GM12891 (cell line): ENCODE results near the gene IL22RA1. TPM values are rescaled to one million over a fixed set of nuclear protein-coding genes. Genes with fewer than 3 reads are reported as not detected.
A peak's percentile ranks its signal among the peaks of the same experiment; 100 is the strongest.

Experiments used
- DNase-seq: peaks from one replicate; pipeline ENCODE4 v3.0.0; 2011; ENCODE audit warnings: low spot score; ENCODE audit not compliant: insufficient read length
- FAIRE-seq: peaks from 2 replicates; lab custom pipeline; 2011; peaks lifted over from hg19 to GRCh38; lab: Jason Lieb, UNC
- PAX5 ChIP-seq: IDR thresholded peaks from 2 replicates; pipeline ENCODE4 v1.6.1; 2011; ENCODE audit warnings: low read length, moderate library complexity, mild to moderate bottlenecking; ENCODE audit not compliant: insufficient read depth, severe bottlenecking
- POLR2A ChIP-seq: IDR thresholded peaks from 2 replicates; pipeline ENCODE4 v1.6.1; 2011; ENCODE audit warnings: low read depth, low read length, control low read depth
- POLR2AphosphoS5 ChIP-seq: IDR thresholded peaks from 2 replicates; pipeline ENCODE4 v1.6.1; 2011; ENCODE audit warnings: low read depth, low read length, control low read depth
- POU2F2 ChIP-seq: IDR thresholded peaks from 2 replicates; pipeline ENCODE4 v1.6.1; 2011; ENCODE audit warnings: low read depth, mild to moderate bottlenecking, control low read depth, low read length, moderate library complexity
- SPI1 ChIP-seq: IDR thresholded peaks from 2 replicates; pipeline ENCODE4 v1.6.1; 2011; ENCODE audit warnings: low read depth, low read length, control low read depth
- TAF1 ChIP-seq: IDR thresholded peaks from 2 replicates; pipeline ENCODE4 v1.6.1; 2011; ENCODE audit warnings: low read depth, low read length, control low read depth
- polyA plus RNA-seq: library from polyadenylated mRNA; unstranded; fragments of >200 nt; gene quantifications from one replicate; pipeline ENCODE4 v1.2.1, GENCODE V29; 2012; ENCODE audit warnings: low read depth, missing spikeins, inconsistent platforms; ENCODE audit not compliant: missing spikeins

Gene IL22RA1
- not detected for polyA plus RNA-seq

GRCh38 chr1:24142546-24143534 lies at the start of gene IL22RA1:
Gene IL22RA1, minus strand, starts transcription at chr1:24143140. Its CDS starts 58 bp downstream, at chr1:24143082.
- no peak for TF ChIP-seq PAX5
- no peak for TF ChIP-seq POLR2A
- no peak for TF ChIP-seq POLR2AphosphoS5
- no peak for TF ChIP-seq POU2F2
- TF ChIP-seq SPI1: no peak
- TF ChIP-seq TAF1: no peak
- FAIRE-seq: no peak
- no peak for DNase-seq

GRCh38 chr1:24191860-24192259 lies 48.9 kb upstream of the IL22RA1 start:
- TF ChIP-seq POLR2A (no peak), POLR2AphosphoS5 (no peak), SPI1 (no peak), PAX5 (no peak), TAF1 (no peak), POU2F2 (no peak)
- DNase-seq (peak; percentile 50), FAIRE-seq (peak; percentile 85)

- DNase-seq (no peak), FAIRE-seq (peak; percentile 54)
- TF ChIP-seq TAF1 (no peak), POU2F2 (no peak; the same call in 1 of the 2 replicates), SPI1 (peak; percentile 93), POLR2AphosphoS5 (no peak; the same call in 1 of the 2 replicates), PAX5 (peak; percentile 66), POLR2A (no peak)
Measured at GRCh38 chr1:24190983-24191461, 48.1 kb upstream of the IL22RA1 start.

GRCh38 chr1:24189528-24189927 lies 46.6 kb upstream of the IL22RA1 start:
- no peak for DNase-seq
- FAIRE-seq: no peak
- TF ChIP-seq POU2F2 (peak; percentile 33; the same call in 1 of the 2 replicates), TAF1 (no peak)

DNA sequence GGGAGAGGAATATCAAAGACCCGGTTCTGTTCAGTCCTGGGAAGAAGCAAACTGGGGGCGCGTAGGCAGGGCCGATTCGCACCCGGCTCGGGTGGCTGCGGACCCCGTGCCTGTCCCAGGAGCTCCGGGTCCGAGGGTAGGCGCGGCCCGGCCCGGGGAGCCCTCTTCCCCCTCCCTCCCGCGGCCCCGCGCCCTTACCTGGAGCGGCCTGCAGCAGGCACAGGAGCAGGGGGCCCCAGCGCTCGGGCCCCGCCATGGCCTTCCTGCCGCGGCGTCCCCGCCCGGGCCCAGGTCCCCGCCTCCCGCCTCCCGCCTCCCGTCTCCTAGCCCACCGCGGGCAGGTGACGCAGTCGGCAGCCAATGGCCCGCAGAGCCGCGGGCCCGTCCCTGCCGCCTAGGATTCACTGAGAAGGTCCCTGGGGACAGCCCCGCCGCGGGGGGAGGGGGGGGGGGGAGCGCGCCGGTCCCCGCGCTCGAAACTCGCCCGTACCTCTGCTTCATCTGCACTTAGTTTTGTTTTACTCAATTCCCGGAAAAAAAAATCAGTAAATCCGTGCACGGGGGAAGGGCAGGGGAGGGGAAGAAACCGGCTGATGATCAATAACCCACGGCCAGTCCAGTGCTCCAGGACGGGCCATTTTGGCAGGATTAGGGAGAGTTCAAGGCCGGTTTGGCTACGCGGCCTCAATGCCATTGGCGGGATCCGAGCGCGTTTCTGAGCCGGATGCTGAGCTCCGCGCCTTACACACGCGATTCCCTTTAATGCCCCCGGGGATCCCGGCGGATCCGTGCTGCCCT lies 44.3 kb upstream of the IL22RA1 start, which contains the start of gene IFNLR1:
TSS of gene IFNLR1 (minus strand) at position 297 of the 798 bp plus-strand sequence. CDS start at position 256, 41 bp downstream.
- FAIRE-seq: peak; percentile 84
- peak; percentile 84 for DNase-seq
- TF ChIP-seq SPI1: no peak
- no peak for TF ChIP-seq TAF1
- TF ChIP-seq POLR2AphosphoS5: no peak
- no peak for TF ChIP-seq POLR2A
- TF ChIP-seq PAX5: no peak
- no peak for TF ChIP-seq POU2F2

- no peak for DNase-seq
- no peak for FAIRE-seq
- TF ChIP-seq SPI1 (no peak), POLR2A (no peak), POLR2AphosphoS5 (no peak), POU2F2 (no peak), PAX5 (no peak), TAF1 (no peak)
Measured at GRCh38 chr1:24186711-24186992, 43.7 kb upstream of the IL22RA1 start.

GRCh38 chr1:24186031-24186710 lies 43.2 kb upstream of the IL22RA1 start:
- TF ChIP-seq POLR2AphosphoS5: no peak
- TF ChIP-seq POLR2A: no peak
- TF ChIP-seq TAF1: no peak
- no peak for TF ChIP-seq SPI1
- TF ChIP-seq POU2F2: no peak
- no peak for TF ChIP-seq PAX5
- FAIRE-seq (peak; percentile 41), DNase-seq (no peak)

GRCh38 chr1:24185076-24185475 lies 42.1 kb upstream of the IL22RA1 start:
- TF ChIP-seq POU2F2 (no peak), SPI1 (no peak), TAF1 (no peak), POLR2AphosphoS5 (no peak), PAX5 (no peak), POLR2A (no peak)
- DNase-seq: no peak
- no peak for FAIRE-seq

GRCh38 chr1:24182061-24182460 lies 39.1 kb upstream of the IL22RA1 start:
- TF ChIP-seq SPI1: no peak
- TF ChIP-seq TAF1: no peak
- TF ChIP-seq PAX5: no peak
- no peak for TF ChIP-seq POLR2A
- no peak for TF ChIP-seq POU2F2
- no peak for FAIRE-seq
- no peak for DNase-seq
